SH-SY5Y (cell line): ENCODE measurements around the gene PAX7.

Source experiments
- GATA2 ChIP-seq: IDR thresholded peaks from 2 replicates; pipeline ENCODE4 v1.6.1; 2011; ENCODE audit warnings: mild to moderate bottlenecking, low read depth, low read length
- GATA3 ChIP-seq: IDR thresholded peaks from 2 replicates; pipeline ENCODE4 v1.6.1; 2011; ENCODE audit warnings: low read depth, mild to moderate bottlenecking, low read length, moderate library complexity

DNA sequence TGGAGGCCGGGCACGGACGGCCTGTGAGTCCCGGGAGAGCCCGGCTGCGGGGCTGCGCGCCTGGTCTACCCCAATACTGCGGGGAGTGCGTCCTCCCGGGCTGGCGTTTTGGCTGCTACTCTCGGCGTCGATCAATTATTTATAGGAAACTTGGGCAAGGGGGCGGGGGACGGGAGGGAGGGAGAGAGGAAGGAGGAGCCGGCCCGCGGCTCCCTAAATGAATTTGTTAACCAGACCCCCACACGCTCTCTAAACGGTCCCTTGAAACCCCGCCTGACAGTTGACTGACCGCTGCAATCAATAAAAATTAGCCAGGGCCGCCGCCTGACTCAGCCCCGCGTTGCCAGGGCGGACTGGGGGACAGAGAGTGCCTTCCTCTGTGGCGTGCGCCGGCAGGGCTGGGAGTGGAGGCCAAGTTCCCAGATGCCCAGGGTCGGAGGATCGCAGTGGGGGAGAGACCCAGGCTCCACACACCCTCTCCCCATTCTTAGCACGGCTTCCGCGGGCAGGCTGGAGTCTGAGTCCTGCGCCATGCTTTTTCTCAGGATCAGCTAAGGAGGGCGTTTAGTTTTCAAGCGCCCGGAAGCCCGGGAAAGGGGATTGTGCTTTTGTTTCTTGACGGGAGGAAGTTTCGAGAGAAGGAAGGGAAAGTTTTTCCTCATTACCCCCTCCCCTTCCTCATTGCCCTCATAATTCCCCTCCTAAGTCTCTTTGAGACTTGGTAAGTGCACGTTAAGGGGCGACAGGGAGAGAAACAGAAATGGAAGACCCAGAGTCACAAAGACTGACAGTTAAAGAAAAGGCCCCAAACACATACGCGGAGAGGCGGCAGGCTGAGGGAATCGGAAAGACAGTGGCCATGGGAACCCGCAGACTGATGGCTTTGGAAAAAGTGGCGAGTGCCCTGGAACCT is 6.2 kb downstream of the PAX7 start:
- TF ChIP-seq GATA2 (no peak), GATA3 (no peak)
